Measurements from ENCODE around the gene IL11. TPM values are rescaled to one million over a fixed set of nuclear protein-coding genes. Genes with fewer than 3 reads are reported as not detected.

The IL11 gene
- total RNA-seq, 1 donor, result 0.36 TPM

GRCh38 chr19:55339889-55340783 is 30.1 kb downstream of the IL11 start:
- Histone ChIP-seq H3K4me3 (ENCODE audit: insufficient read depth, low read length) (peak overlapping the region; percentile 80), H2AFZ (ENCODE audit: low read length) (no peak overlapping the region), H3K27me3 (ENCODE audit: insufficient read depth, low read length) (peaks cover 12% of the 10 kb centered on the region)

GRCh38 chr19:55339105-55339888 is 31.0 kb downstream of the IL11 start, which contains the start of gene KMT5C:
KMT5C (plus strand) TSS chr19:55339876; CDS start chr19:55341937, 2,061 bp downstream.
- peak; percentile 32 for TF ChIP-seq CTCF (IDR thresholded peaks at IDR 0.05; ENCODE audit: extremely low read depth, low read depth, low read length)
- Histone ChIP-seq H3K4me2 (ENCODE audit: insufficient read depth, low read length) (peak within 1 kb of the TSS; percentile 92), H3K4me1 (ENCODE audit: insufficient read depth, low read length) (peaks cover 15% of the 10 kb centered on the region), H3K9me3 (ENCODE audit: low read depth, low read length) (no peaks in the 10 kb centered on the region), H3K4me3 (ENCODE audit: insufficient read depth, low read length) (peak within 1 kb of the TSS; percentile 80), H2AFZ (ENCODE audit: low read length) (peak within 1 kb of the TSS; percentile 84), H3K36me3 (ENCODE audit: insufficient read depth, low read length) (peaks cover 4% of the 10 kb centered on the region), H3K27ac (ENCODE audit: low read depth, low read length) (peak within 1 kb of the TSS; percentile 90), H3K27me3 (ENCODE audit: insufficient read depth, low read length) (peaks cover 12% of the 10 kb centered on the region), H3K79me2 (ENCODE audit: insufficient read depth, low read length) (peaks cover 9% of the 10 kb centered on the region), H4K20me1 (ENCODE audit: insufficient read depth, low read length) (peaks cover 8% of the 10 kb centered on the region)
- DNase-seq (ENCODE audit: insufficient read length, low spot score, missing footprints), result peak; percentile 100

More at GRCh38 chr19:55339889-55340783, 30.1 kb downstream of the IL11 start:
- Histone ChIP-seq H4K20me1 (ENCODE audit: insufficient read depth, low read length) (peaks cover 8% of the 10 kb centered on the region), H3K9me3 (ENCODE audit: low read depth, low read length) (no peaks in the 10 kb centered on the region), H3K36me3 (ENCODE audit: insufficient read depth, low read length) (peaks cover 4% of the 10 kb centered on the region), H3K79me2 (ENCODE audit: insufficient read depth, low read length) (peaks cover 9% of the 10 kb centered on the region), H3K4me1 (ENCODE audit: insufficient read depth, low read length) (peaks cover 15% of the 10 kb centered on the region), H3K27ac (ENCODE audit: low read depth, low read length) (peak overlapping the region; percentile 75), H3K4me2 (ENCODE audit: insufficient read depth, low read length) (peak overlapping the region; percentile 83)
- peak; percentile 88 for DNase-seq (ENCODE audit: insufficient read length, low spot score, missing footprints)
- no peak for TF ChIP-seq CTCF (IDR thresholded peaks at IDR 0.05; ENCODE audit: extremely low read depth, low read depth, low read length)

- Histone ChIP-seq H3K4me3 (ENCODE audit: insufficient read depth, low read length) (no peak overlapping the region), H3K4me2 (ENCODE audit: insufficient read depth, low read length) (no peak overlapping the region), H3K27ac (ENCODE audit: low read depth, low read length) (no peak overlapping the region), H3K9me3 (ENCODE audit: low read depth, low read length) (no peaks in the 10 kb centered on the region), H4K20me1 (ENCODE audit: insufficient read depth, low read length) (no peaks in the 10 kb centered on the region), H3K79me2 (ENCODE audit: insufficient read depth, low read length) (peaks cover 9% of the 10 kb centered on the region), H3K4me1 (ENCODE audit: insufficient read depth, low read length) (peaks cover 12% of the 10 kb centered on the region), H3K27me3 (ENCODE audit: insufficient read depth, low read length) (peaks cover 18% of the 10 kb centered on the region), H2AFZ (ENCODE audit: low read length) (no peak overlapping the region), H3K36me3 (ENCODE audit: insufficient read depth, low read length) (no peaks in the 10 kb centered on the region)
- peak; percentile 13 for DNase-seq (ENCODE audit: insufficient read length, low spot score, missing footprints)
- no peak for TF ChIP-seq CTCF (IDR thresholded peaks at IDR 0.05; ENCODE audit: extremely low read depth, low read depth, low read length)
These were observed 34.2 kb downstream of the IL11 start for GRCh38 chr19:55336101-55336500.
